Measurements from ENCODE around the gene CD28.
"Not testable (repeated sequence)": the region's sequence is repeated elsewhere in the genome, so short reads cannot be mapped to it uniquely, and the experiment has no call there.

Gene CD28

DNA sequence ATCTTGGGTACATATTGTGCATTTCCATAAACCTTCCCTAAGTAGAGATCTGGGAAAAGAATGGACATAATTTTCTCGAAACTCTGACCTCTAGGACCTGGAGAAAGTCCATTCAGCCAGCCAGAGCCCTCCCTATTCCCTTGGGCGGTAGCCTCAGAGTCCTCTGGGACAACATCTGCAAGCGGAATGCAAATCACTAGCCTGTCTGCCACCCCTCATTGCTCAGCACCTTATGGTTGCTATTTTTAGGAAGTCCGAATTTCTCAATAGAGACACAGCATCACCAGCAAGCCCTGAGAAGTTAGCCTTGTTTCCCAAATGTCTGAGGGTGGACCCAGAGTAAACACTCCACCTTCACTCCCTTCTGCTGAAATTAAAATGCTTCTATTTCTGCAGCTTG is 17.6 kb upstream of the CD28 start:
- DNase-seq: no peak

DNA sequence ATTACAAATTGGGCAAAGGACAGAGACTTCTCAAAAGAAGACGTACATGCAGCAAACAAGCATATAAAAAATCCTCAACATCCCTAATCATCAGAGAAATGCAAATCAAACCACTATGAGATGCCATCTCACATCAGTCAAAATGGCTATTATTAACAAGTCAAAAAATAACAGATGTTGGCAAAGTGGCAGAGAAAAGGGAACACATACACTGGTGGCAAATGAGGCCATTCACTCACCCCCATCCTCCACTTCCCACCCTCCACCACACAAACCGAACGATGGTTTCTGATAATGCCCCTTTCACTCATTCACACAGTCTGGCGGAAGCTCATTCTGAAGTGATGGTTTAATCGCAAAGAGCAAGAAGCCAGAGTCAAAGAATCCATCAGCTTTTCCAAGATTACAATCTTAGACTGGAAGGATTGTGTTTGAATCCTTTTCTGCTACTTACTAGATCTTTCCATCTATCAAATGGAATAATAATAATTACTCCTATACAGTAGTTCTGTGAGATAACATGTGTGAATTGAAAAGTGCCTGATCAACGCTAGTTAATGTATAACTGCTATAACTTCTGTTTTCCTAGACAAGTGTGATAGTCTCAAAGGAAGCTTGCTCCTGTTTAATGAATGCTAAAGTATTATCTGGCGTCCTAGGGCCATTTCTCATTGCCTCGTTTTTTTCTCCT is 16.9 kb upstream of the CD28 start:
- DNase-seq: no peak

DNA sequence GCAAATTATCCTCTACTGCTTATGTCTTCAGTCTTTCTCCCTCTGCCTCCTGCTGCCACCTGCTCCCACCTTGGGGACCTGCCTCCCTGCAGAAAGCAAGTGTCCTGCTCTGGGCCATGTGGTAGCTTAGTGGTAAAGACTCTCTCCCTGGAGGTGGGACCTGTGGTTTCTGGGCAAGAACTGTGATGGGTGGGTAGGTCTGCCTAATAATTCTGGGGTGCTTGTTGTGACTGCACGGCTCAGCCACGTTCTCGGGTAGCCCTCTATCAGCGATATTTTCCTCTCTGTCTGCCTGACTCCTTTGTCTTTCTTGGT is 16.4 kb upstream of the CD28 start:
- no peak for DNase-seq

DNA sequence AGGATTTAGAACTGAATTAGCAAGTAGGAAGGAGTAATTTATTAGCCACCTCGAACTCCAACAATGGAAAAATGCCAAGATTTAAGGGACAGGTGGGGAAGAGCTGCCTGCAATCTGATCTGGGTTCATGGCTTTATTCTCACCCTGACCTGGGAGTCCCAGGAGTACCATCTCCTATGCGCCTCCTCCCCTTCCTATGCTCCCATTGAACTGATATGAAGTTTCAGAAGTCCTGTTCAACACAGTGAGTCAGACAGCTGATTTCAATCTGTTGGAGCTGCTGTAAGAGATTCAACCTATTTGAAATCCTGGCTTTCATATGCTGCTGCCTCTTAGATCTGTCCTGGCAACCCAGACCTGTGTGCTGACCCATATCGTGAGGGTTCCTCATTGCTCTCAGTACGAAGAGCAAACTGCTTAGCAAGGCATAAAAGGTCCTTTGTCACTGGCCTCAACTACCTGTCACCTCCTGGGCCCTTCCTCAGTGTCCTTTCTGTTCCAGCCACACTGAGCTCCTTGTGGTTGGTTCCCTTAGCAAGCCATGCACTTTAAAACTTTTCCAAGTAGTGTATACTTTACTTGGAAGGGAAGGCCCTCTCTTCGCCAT is 15.9 kb upstream of the CD28 start:
- DNase-seq: no peak

DNA sequence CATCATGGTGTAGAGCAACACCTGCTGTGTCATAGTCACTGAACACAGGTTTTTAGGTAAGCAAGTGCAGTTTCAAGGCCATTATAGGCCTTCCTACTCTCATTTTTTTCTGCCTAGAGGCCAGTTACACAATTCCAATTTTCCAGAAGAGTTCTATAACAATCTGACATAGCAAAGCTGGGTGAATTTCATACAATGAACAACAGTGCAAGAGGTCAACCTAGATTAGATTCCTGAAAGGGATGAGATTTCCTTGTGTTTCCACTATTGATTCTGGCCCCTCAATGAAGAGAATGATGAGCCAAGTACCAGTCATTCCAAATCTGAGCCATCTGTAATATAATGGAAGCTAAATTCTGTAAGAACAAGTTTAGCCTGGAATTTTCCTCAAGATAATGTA is 15.3 kb upstream of the CD28 start:
- DNase-seq: no peak

DNA sequence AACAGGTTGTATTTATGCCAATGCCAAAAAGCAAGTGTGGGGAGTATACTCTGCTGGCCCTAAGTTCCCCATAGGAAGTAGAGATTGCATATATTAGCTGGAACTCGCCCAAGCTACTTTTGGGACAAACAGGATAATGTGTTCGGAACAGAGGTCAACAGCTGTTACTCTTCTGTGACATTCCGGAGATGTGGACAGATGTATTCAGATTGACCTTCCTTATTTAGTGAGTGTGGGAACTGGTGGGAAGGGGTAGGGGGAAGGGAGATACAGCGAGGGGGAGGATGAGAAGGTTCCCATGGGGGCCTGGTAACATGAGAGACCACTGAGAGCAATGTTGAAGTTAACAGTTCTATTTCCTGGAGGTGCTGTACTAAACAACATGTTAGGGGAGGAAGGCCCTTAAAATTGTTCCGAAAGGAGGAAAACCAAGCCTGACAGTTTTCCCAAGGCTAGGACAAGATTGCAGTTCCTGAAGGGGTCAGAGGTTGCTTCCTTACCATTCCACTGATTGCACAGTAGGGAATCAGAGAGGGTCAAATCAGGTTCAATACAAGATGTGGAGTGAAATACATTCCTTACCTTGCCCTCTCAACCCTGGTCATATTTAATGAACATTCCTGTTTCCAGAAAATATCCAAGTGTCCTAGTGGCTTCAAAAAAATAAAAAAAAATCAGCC is 14.3 kb upstream of the CD28 start:
- no peak for DNase-seq

DNA sequence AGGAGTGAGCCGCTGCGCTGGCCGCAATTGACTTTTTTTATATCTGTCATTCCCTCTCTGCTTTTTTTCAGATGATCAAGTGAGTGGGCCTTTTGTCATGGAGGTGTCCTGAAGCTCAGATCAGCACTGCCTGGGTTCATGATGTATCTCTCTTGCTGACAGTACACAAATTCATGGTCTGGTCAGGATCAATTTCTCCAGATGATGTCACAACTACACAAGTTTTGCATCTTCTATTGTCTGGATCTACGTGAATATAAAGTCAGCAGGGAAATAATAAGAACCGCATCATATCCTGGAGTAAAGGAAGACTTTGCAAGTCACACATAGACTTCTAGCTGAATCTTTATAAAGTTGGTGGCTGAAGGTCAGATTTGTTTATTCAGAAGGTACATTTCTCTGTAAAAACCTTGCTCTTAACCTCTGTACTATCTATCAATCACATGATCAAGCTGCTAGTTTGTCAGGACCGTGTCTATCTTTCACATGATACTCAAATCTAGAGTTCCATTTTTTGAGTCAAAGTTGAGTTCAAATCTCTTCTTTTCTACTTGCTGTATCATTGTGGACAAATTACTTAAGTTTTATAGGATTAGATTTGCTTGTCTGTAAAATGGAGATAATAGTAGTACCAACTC is 13.1 kb upstream of the CD28 start:
- no peak for DNase-seq

DNA sequence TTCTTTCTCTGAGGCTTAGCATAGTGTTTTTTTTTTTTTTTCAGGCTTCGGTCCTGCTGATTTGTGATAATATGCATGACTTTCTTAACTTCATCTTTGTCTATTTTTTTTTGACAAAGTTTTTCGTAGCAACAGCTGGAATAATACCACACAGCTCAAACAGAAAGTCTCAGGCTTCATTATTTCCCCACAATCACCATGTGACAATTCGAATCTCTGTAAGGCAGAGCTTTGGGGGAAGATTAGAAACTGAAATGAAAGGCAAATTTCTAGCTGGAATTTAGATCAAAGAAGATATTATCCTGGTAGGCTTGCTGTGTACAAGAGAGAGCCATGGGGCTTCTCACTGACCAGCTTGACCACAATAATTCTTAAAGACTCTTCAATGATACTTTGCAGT is 12.2 kb upstream of the CD28 start:
- no peak for DNase-seq

DNA sequence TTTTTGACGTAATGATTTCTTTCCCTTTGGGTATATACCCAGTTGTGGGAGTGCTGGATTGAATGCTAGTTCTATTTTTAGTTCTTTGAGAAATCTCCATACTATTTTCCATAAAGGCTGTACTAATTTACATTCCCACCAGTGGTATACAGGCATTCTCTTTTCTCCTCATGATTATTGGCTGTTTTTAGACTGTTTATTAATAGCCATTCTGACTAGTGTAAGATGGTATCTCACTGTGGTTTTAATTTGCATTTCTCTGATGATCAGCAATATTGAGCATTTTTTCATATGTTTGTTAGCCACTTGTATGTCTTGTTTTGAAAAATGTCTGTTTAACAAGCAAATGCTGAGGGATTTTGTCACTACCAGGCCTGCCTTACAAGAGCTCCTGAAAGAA is 9.2 kb upstream of the CD28 start:
- DNase-seq: no peak

DNA sequence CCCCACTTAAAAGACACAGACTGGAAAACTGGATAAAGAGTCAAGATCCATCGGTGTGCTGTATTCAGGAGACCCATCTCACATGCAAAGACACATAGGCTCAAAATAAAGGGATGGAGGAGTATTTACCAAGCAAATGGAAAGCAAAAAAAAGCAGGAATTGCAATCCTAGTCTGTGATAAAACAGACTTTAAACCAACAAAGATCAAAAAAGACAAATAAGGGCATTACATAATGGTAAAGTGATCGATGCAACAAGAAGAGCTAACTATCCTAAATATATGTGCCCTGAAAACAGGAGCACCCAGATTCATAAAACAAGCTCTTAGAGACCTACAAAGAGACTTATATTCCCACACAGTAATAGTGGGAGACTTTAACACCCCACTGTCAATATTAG is 8.7 kb upstream of the CD28 start:
- not testable (repeated sequence) for DNase-seq

DNA sequence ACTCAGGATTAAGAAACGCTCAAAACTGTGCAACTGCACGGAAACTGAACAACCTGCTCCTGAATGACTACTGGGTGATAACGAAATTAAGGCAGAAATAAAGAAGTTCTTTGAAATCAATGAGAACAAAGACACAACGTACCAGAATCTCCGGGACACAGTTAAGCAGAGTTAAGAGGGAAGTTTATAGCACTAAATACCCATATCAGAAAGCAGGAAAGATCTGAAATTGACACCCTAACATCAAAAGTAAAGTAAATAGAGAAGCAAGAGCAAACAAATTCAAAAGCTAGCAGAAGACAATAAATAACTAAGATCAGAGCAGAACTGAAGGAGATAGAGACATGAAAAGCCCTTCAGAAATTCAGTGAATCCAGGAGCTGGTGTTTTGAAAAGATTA is 8.0 kb upstream of the CD28 start:
- DNase-seq: not testable (repeated sequence)

DNA sequence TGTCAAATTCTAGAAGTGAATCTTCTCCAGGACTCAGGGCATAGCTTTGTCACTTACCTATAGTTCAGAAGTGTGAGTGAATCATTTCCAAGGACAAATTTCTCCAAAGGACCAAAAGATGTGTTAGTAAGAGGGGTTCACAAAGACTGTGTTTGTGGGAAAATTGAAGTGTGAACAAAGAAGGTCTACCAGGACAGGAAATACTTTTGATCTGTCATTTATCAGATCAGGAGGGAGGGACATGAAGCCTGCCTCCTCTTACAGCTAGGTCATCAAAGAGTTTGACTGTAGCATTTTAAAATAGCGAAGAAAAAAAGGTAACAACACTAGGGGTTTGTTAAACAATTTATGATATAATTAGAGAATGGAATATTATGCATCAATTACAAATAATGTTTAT is 2.0 kb upstream of the CD28 start:
- DNase-seq: no peak

DNA sequence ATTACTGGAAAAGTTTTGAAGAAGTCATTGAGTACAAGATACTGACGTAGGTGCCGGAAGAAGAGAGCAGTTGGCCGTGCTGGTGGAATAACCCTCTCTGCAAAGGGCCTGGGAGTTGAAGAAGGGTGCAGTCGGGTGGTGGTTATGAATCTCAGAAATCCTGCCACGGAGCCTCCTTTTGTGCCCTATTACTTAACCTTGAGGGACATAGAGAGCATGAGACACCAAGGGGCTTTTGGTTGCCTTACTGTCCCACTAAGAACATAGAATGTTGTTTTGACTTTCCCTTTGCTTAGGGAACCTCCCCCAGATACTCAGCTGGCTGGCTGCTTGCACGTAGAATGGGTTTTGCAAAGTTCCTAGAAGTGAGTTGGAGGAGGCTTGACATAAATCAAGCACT is 1.3 kb upstream of the CD28 start:
- DNase-seq: no peak

DNA sequence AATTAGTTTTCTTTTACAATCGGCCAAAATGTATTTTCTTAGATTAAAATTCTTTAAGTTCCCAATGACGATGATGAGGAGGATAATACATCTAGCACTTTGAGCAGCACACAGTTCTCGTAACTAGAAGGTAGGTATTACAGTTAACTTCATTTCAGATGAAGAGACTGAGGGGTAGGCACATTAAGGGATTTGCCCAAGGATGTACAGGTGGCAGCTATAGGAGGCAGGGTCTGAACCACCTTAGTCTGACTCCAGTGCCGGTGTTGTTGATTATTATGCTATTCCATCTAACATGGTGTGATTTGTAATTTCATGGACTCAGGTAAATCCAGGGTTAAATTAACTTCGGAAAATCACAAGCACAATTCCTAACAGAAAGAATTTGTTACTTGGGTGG is 1.1 kb downstream of the CD28 start:
- no peak for DNase-seq

DNA sequence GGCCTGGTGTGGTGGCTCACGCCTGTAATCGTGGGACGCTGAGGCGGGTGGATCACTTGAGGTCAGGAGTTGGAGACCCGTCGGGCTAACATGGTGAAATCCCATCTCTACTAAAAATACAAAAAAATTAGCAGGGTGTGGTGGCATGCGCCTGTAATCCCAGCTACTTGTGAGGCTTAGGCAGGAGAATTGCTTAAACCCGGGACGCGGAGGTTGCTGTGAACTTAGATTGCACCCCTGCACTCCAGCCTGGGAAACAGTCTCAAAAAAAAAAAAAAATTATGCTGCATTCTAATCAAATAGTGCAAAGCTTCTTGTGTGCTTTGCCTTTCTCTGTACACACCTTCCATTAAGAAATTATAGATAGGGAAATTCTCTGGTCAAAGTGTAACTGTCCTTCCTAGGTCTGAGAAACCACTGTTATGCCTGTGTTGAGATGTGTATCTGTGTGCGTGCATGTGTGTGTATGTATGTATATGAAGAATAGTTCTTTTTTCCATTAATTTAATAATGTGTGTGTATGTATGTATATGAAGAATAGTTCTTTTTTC is 2.5 kb downstream of the CD28 start:
- no peak for DNase-seq

DNA sequence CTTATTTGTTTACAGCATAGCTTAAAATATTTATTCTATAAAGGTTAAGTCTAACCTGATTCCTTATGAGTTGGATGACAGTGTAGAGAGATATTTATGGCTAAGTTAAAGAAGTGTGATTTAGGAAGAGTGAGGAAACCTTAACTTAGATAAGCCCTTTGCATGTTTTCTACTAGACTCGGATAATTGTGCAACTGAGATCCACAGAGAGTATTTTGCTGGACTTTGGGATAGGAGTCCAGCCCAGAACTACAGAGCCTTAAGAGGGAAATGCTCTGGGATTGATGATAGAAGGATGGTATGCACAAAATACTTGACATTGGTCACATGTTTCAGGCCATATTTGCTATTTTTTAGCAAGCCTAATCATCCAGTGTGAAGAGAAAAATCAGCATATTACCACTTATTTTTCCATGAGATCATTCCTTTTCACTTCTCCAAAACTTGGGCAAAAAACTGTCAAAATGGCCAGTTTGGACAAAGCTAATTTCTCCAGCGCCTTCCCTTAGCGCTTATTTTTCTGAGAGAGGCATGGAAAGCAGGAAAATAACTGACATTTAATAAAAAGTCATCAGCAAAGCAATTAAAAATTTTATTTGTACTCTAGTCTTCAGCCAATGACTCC is 3.1 kb downstream of the CD28 start:
- no peak for DNase-seq

DNA sequence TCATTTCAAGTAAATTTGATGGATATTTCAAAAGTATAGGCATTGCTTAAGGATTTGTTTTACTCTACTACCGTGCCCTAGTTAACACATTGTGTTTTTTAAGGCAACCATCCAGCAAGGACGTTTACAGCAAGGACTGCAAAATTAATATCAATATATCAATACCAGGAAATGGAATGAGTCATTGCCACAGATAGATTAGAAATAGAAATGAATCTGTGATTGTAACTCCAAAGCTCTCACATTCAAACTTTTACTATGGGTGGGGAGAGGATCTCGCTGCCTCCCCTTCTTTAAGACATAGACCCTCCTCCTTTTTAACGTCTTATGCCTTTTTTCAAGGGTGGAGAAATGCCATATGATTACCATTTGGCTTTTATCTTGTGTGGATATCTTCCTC is 3.8 kb downstream of the CD28 start:
- DNase-seq: no peak

DNA sequence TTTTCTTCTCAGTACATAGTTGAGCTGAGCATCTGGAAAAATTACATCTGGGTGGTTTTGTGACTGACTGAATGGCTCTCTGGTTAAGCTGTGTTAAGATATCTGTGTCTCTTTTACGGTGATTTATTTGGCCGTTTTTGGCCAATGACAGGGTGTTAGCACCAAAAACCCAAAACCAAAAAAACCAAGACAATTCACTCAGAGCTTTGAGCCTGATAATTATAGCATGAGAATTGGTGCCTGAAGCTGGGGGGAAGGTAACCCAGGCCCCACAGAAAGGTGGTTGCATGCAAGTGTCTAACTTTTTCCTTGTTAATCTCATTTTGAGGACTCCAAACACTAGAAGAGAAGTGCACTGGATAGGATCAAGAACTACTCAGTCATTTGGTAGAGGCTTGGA is 4.5 kb downstream of the CD28 start:
- DNase-seq: no peak

DNA sequence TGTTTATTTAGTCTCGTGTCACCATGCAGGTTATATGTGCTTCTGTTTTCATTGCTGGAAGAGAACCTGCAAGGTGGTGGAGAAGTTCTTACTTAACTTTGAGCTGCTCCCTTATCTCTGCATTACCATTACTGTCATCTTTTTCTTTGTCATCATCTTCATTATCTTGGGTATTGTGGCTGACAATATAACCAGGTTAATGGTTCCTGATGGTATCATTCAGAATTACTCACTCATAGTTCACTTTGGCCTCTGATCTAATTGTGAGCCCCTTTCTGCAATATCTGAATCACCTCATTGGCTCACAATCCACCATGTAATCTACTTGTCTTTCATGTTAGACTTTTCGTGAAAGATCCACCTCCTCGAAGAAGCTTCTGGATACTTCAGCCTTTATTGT is 5.0 kb downstream of the CD28 start:
- no peak for DNase-seq

DNA sequence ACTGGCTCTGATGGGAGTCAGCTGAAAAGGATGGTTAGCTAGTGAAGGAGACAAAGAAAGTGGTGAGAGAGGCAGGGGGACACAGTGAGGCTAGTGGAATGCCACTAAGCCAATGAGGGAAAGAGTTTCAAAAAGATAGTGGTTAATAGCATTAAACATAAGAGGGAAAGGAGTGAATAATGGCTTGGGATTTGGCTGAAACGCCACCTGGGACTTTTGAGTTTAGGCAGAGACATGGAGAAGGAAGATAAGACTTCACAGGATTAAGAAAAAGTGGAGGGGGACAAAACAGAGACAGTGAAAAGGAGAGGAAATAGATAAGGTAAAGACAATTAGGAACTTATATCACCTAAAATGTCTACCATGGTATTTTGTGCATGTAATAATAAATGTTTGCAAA is 6.9 kb downstream of the CD28 start:
- DNase-seq: no peak

DNA sequence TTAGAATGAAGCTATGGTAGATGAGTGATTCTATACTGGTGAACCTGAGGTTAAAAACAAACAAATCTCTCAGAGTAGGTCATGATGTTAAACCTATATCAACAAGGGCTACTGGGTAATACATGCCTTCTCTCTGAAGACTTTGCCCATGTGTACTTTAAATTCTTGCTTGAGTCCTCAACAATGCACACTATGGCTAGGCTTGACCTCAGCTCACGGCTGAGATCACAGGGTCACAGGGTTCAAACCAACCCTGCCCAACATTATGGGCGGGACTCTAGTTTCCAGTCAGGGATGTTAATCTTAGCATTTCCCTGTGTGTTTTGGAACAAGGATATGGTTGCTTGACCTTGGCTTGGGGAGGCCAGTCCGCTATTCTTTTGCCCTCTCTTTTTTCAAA is 7.7 kb downstream of the CD28 start:
- no peak for DNase-seq

DNA sequence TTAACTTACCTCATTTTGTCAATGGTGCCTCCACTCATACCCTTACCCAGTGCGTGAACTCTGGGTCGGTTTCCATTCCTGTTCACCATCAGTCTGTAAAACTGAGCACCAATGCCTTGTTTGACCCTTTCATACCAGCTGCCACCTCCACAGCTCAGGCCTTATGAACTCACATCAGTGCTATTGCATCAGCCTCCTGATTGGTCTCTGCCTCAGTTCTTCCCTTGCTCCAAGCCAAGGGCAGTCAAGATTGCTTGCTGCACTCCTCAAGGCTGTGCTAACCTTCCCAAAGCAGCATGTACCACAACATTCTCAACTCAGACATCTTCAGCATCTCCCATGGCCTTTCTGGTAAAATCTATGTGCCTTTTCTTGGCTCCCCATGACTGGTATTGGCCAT is 9.3 kb downstream of the CD28 start:
- DNase-seq: no peak

DNA sequence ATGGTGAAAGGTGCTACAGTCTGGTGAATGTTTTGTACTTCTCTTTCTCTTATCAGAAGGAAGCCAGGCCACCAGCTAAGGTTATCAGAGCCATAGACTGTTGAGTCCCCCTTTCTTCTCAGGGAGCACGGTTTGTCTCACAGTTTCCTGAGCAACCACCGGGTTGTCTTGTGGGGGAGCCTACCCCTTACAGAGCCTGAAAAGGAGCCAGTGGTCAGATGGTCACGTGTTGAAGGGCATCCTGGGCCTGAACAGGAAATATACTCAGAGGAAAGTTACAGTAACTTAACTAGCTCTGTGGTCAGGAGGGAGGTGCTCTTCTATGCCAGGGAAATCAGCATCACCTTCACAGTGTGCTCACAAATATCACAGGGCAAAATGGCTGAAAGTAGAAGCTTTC is 11.6 kb downstream of the CD28 start:
- DNase-seq: no peak
